ENCODE results near the gene AKAP6. TPM values are rescaled to one million over a fixed set of nuclear protein-coding genes. Genes with fewer than 3 reads are reported as not detected.

Gene AKAP6
- total RNA-seq, 1 experiment from 2014 or later = 1.1 TPM

DNA sequence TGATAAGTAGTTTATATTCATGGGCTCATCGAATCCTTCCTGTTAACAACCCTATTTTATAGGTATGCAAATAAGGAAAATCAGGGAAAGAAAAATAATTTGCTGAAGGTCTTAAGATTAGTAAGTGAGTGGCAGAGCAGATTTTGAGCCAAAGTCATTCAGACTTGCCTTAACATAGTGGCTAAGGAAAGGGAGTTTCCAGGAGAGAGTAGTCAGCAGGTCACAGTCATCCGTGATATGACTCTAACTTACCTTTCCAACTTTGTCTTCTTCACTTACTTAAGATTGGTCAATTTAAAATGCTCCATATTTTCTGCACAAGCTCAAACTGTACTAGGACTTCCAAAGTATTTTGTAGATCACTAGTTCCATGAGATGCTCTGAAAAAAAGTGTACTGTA, 46.6 kb downstream of the AKAP6 start:
- no peak overlapping the region for H4K8ac ChIP-seq (replicated peaks; ENCODE audit: insufficient read length, low read depth, low read length)
- H3K23ac ChIP-seq (ENCODE audit: insufficient read length, low read depth, low read length) = no peak overlapping the region
- no peak overlapping the region for H3K14ac ChIP-seq (ENCODE audit: insufficient read depth, low read length)

More for the DNA sequence above, 46.6 kb downstream of the AKAP6 start:
- no peak overlapping the region for H3K56ac ChIP-seq (ENCODE audit: insufficient read length, low read depth, low read length)
- no peak overlapping the region for H4K91ac ChIP-seq (ENCODE audit: insufficient read length, low read depth, low read length)
- Mint-ChIP-seq H3K4me1 (peaks cover 8 to 17% of the 10 kb centered on the region in 2 experiments), H3K27ac (no peak overlapping the region), H3K36me3 (ENCODE audit: insufficient read depth in 1 of 3, low read depth in 3 of 3) (no peaks in the 10 kb centered on the region), H3K27me3 (ENCODE audit: low read depth) (no peaks in the 10 kb centered on the region), H3K9me3 (no peaks in the 10 kb centered on the region), H3K4me3 (no peak overlapping the region)
- H3K4me1 ChIP-seq (ENCODE audit: insufficient read depth, low read length) = no peaks in the 10 kb centered on the region
- TF ChIP-seq, protein P1, sequence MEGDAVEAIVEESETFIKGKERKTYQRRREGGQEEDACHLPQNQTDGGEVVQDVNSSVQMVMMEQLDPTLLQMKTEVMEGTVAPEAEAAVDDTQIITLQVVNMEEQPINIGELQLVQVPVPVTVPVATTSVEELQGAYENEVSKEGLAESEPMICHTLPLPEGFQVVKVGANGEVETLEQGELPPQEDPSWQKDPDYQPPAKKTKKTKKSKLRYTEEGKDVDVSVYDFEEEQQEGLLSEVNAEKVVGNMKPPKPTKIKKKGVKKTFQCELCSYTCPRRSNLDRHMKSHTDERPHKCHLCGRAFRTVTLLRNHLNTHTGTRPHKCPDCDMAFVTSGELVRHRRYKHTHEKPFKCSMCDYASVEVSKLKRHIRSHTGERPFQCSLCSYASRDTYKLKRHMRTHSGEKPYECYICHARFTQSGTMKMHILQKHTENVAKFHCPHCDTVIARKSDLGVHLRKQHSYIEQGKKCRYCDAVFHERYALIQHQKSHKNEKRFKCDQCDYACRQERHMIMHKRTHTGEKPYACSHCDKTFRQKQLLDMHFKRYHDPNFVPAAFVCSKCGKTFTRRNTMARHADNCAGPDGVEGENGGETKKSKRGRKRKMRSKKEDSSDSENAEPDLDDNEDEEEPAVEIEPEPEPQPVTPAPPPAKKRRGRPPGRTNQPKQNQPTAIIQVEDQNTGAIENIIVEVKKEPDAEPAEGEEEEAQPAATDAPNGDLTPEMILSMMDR (conservative IDR thresholded peaks at IDR 0.05) = no peak
- no peak for DNase-seq
- H2BK12ac ChIP-seq (ENCODE audit: insufficient read length, low read depth, low read length) = no peak overlapping the region
- H3K9me3 ChIP-seq (ENCODE audit: control insufficient read depth, low read depth, low read length) = no peaks in the 10 kb centered on the region
- no peak overlapping the region for H2BK20ac ChIP-seq (ENCODE audit: low read depth, low read length, poor library complexity, severe bottlenecking)
- H3K18ac ChIP-seq (ENCODE audit: insufficient read length, low read depth, low read length) = no peak overlapping the region
- no peak overlapping the region for H2AK5ac ChIP-seq (ENCODE audit: insufficient read length, low read length)
- no peak overlapping the region for H4K5ac ChIP-seq (ENCODE audit: insufficient read length, low read depth, low read length)
- H4K20me1 ChIP-seq (ENCODE audit: control insufficient read depth, insufficient read depth, insufficient read length) = no peaks in the 10 kb centered on the region
- no peak overlapping the region for H3K4ac ChIP-seq (ENCODE audit: low read depth, low read length)
- H3K4me2 ChIP-seq (ENCODE audit: insufficient read depth, insufficient read length, low read length) = no peak overlapping the region
- no peaks in the 10 kb centered on the region for H3K79me1 ChIP-seq (ENCODE audit: insufficient read depth, low read depth, low read length, poor library complexity, severe bottlenecking)
- WGBS (ENCODE audit: extremely low coverage, insufficient read length, low lambda C conversion rate) = no CpG with 5 or more reads among the region's 2 CpGs
- no peak overlapping the region for H3K27ac ChIP-seq (ENCODE audit: insufficient read length, low read depth, low read length)
- H3K27me3 ChIP-seq (ENCODE audit: insufficient read depth, low read length) = no peaks in the 10 kb centered on the region
- no peak overlapping the region for H2BK5ac ChIP-seq (ENCODE audit: insufficient read length, low read length)
- no peaks in the 10 kb centered on the region for H3K79me2 ChIP-seq (ENCODE audit: insufficient read depth, low read length)
- no peaks in the 10 kb centered on the region for H3K23me2 ChIP-seq (ENCODE audit: insufficient read length, low read depth, low read length, poor library complexity, severe bottlenecking)
- no peak overlapping the region for H2BK120ac ChIP-seq (ENCODE audit: low read depth, low read length, poor library complexity, severe bottlenecking)
- no peak overlapping the region for H2AFZ ChIP-seq (ENCODE audit: low read length)
- H3T11ph ChIP-seq (ENCODE audit: low read length) = no peak overlapping the region
- no peak overlapping the region for H3K9ac ChIP-seq (ENCODE audit: extremely low read depth, insufficient read length, low read length)
- H2BK15ac ChIP-seq (ENCODE audit: low read depth, low read length) = no peak overlapping the region

All from H9 (cell line).